ENCODE results near the gene COL16A1.

Gene COL16A1

GRCh38 chr1:31742462-31743212 is 38.8 kb upstream of the COL16A1 start:
- peaks cover 0 to 19% (median 7%) of the 10 kb centered on the region in 4 experiments for H3K4me1 ChIP-seq (ENCODE audit: control extremely low read depth in 1 of 4, control insufficient read depth in 4 of 4, insufficient read depth in 4 of 4, low read length in 3 of 4)
- WGBS (ENCODE audit: insufficient coverage) = 96% methylated on average over 31 of the region's 32 CpGs
- CTCF ChIA-PET = interaction anchor here (0.6 to 1.2 kb wide), 4 partner anchors 26 to 47 kb away, joined by 3 to 4 read pairs (median 3); no protein-coding TSS in a partner anchor

GRCh38 chr1:31739346-31739745 is 35.5 kb upstream of the COL16A1 start:
- CTCF ChIA-PET = interaction anchor here (1.2 to 2.5 kb wide), 2 partner anchors 22 to 24 kb away, joined by 6 read pairs; no protein-coding TSS in a partner anchor
- 19% methylated on average over 10 of the region's 12 CpGs for WGBS (ENCODE audit: insufficient coverage)
- DNase-seq = peak in 1 of 3 donors; percentile 42
- peaks cover 0 to 8% (median 2%) of the 10 kb centered on the region in 4 experiments for H3K4me1 ChIP-seq (ENCODE audit: control extremely low read depth in 1 of 4, control insufficient read depth in 4 of 4, insufficient read depth in 4 of 4, low read length in 3 of 4)
- no peaks in the 10 kb centered on the region for H3K9me3 ChIP-seq (ENCODE audit: control extremely low read depth in 1 of 5, control insufficient read depth in 4 of 5, insufficient read depth in 2 of 5, low read depth in 1 of 5, low read length in 4 of 5)
- H3K27me3 ChIP-seq (replicated peaks in 2 of 5; ENCODE audit: control insufficient read depth in 4 of 5, insufficient read depth in 5 of 5, low read length in 4 of 5) = peaks cover 0 to 10% (median 0%) of the 10 kb centered on the region in 5 experiments
- H3K36me3 ChIP-seq (ENCODE audit: control insufficient read depth in 4 of 4, insufficient read depth in 4 of 4, low read length in 3 of 4) = no peaks in the 10 kb centered on the region
- POLR2A ChIA-PET = no interaction called here
- peak overlapping the region in 1 of 7 experiments; percentile 11 for H3K4me3 ChIP-seq (ENCODE audit: control insufficient read depth in 1 of 7, extremely low read depth in 1 of 7, insufficient read depth in 4 of 7, low read depth in 2 of 7, low read length in 6 of 7)
- H3K27ac ChIP-seq (ENCODE audit: insufficient read depth in 1 of 2, low read depth in 1 of 2, low read length in 2 of 2, poor library complexity in 1 of 2, severe bottlenecking in 2 of 2) = no peak overlapping the region

More at GRCh38 chr1:31742462-31743212, 38.8 kb upstream of the COL16A1 start:
- Histone ChIP-seq H3K27ac (ENCODE audit: insufficient read depth in 1 of 2, low read depth in 1 of 2, low read length in 2 of 2, poor library complexity in 1 of 2, severe bottlenecking in 2 of 2) (no peak overlapping the region), H3K27me3 (replicated peaks in 2 of 5; ENCODE audit: control insufficient read depth in 4 of 5, insufficient read depth in 5 of 5, low read length in 4 of 5) (peaks cover 0 to 10% (median 0%) of the 10 kb centered on the region in 5 experiments), H3K4me3 (ENCODE audit: control insufficient read depth in 1 of 7, extremely low read depth in 1 of 7, insufficient read depth in 4 of 7, low read depth in 2 of 7, low read length in 6 of 7) (no peak overlapping the region), H3K36me3 (ENCODE audit: control insufficient read depth in 4 of 4, insufficient read depth in 4 of 4, low read length in 3 of 4) (no peaks in the 10 kb centered on the region), H3K9me3 (ENCODE audit: control extremely low read depth in 1 of 5, control insufficient read depth in 4 of 5, insufficient read depth in 2 of 5, low read depth in 1 of 5, low read length in 4 of 5) (no peaks in the 10 kb centered on the region)
- POLR2A ChIA-PET = interaction anchor here (0.6 kb wide), 1 partner anchor 17 kb away, joined by 3 read pairs; no protein-coding TSS in a partner anchor
- no peak for DNase-seq

DNA sequence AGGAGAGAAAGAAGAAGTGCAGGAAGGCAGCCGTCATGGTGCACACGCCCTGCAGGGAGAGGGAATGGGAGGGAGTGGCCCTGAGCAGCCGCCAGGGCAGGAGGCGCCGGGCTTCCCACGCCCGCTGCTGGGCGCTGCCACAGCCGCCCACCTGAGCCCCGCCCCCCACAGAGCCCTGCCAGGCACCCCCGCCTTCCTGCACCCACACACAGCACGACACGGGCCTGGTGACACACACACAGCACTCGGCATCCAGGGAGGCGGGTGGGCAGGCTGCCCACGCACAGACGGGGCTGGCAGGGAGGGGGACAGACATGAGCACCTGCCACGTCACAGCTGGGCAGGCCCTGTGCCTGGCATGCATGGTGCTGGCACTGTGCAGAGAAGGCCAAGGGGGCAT is 32.9 kb upstream of the COL16A1 start:
- H3K27me3 ChIP-seq (replicated peaks in 2 of 5; ENCODE audit: control insufficient read depth in 4 of 5, insufficient read depth in 5 of 5, low read length in 4 of 5) = peaks cover 0 to 10% (median 0%) of the 10 kb centered on the region in 5 experiments
- no peaks in the 10 kb centered on the region for H3K9me3 ChIP-seq (ENCODE audit: control extremely low read depth in 1 of 5, control insufficient read depth in 4 of 5, insufficient read depth in 2 of 5, low read depth in 1 of 5, low read length in 4 of 5)
- no peak for DNase-seq
- H3K36me3 ChIP-seq (ENCODE audit: control insufficient read depth in 4 of 4, insufficient read depth in 4 of 4, low read length in 3 of 4) = no peaks in the 10 kb centered on the region
- no peak overlapping the region for H3K27ac ChIP-seq (ENCODE audit: insufficient read depth in 1 of 2, low read depth in 1 of 2, low read length in 2 of 2, poor library complexity in 1 of 2, severe bottlenecking in 2 of 2)
- ChIA-PET CTCF (interaction anchor here (0.7 to 1.5 kb wide), 3 partner anchors 9 to 23 kb away, joined by 3 to 7 read pairs (median 4); no protein-coding TSS in a partner anchor), POLR2A (no interaction called here)
- WGBS (ENCODE audit: insufficient coverage) = 88% methylated on average over 16 of the region's 18 CpGs
- H3K4me3 ChIP-seq (ENCODE audit: control insufficient read depth in 1 of 7, extremely low read depth in 1 of 7, insufficient read depth in 4 of 7, low read depth in 2 of 7, low read length in 6 of 7) = no peak overlapping the region
- H3K4me1 ChIP-seq (ENCODE audit: control extremely low read depth in 1 of 4, control insufficient read depth in 4 of 4, insufficient read depth in 4 of 4, low read length in 3 of 4) = peaks cover 0 to 4% (median 2%) of the 10 kb centered on the region in 4 experiments

DNA sequence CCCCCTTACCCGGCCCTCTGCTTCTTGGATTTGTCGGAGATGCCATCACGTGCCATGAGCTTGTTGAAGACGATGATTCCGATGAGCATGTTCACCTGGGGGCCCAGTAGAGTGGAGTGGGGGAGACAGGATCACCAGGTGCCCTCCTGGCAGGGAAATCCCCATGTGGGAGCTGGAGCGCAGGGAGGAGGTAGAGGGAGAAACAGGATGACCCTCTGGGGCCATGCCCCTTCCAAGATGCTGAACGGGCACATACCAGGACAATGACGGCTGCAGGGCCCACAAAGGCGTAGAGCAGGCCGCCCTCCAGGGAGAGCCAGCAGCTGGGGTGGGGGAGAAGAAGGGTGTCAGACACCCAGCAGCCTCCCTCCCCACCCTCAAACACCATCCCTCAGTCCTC is 31.8 kb upstream of the COL16A1 start:
- ChIA-PET CTCF (interaction anchor here (1.1 to 1.5 kb wide), 3 partner anchors 10 to 30 kb away, joined by 3 to 7 read pairs (median 4); no protein-coding TSS in a partner anchor), POLR2A (no interaction called here)
- DNase-seq = no peak
- Histone ChIP-seq H3K4me1 (ENCODE audit: control extremely low read depth in 1 of 4, control insufficient read depth in 4 of 4, insufficient read depth in 4 of 4, low read length in 3 of 4) (peaks cover 0 to 4% (median 2%) of the 10 kb centered on the region in 4 experiments), H3K36me3 (ENCODE audit: control insufficient read depth in 4 of 4, insufficient read depth in 4 of 4, low read length in 3 of 4) (no peaks in the 10 kb centered on the region), H3K27me3 (replicated peaks in 2 of 5; ENCODE audit: control insufficient read depth in 4 of 5, insufficient read depth in 5 of 5, low read length in 4 of 5) (peaks cover 0 to 10% (median 0%) of the 10 kb centered on the region in 5 experiments), H3K27ac (ENCODE audit: insufficient read depth in 1 of 2, low read depth in 1 of 2, low read length in 2 of 2, poor library complexity in 1 of 2, severe bottlenecking in 2 of 2) (no peak overlapping the region), H3K9me3 (ENCODE audit: control extremely low read depth in 1 of 5, control insufficient read depth in 4 of 5, insufficient read depth in 2 of 5, low read depth in 1 of 5, low read length in 4 of 5) (no peaks in the 10 kb centered on the region), H3K4me3 (ENCODE audit: control insufficient read depth in 1 of 7, extremely low read depth in 1 of 7, insufficient read depth in 4 of 7, low read depth in 2 of 7, low read length in 6 of 7) (no peak overlapping the region)
- WGBS (ENCODE audit: insufficient coverage) = 98% methylated on average over 5 of the region's 10 CpGs

GRCh38 chr1:31734582-31735107 is 30.8 kb upstream of the COL16A1 start:
- ChIA-PET POLR2A (no interaction called here), CTCF (interaction anchor here (0.9 to 2.9 kb wide), 8 partner anchors 10 to 70 kb away, joined by 3 to 14 read pairs (median 4); no protein-coding TSS in a partner anchor)

GRCh38 chr1:31733389-31734219 is 29.8 kb upstream of the COL16A1 start:
- H3K9me3 ChIP-seq (ENCODE audit: control extremely low read depth in 1 of 5, control insufficient read depth in 4 of 5, insufficient read depth in 2 of 5, low read depth in 1 of 5, low read length in 4 of 5) = no peaks in the 10 kb centered on the region
- POLR2A ChIA-PET = no interaction called here
- no peak overlapping the region for H3K27ac ChIP-seq (ENCODE audit: insufficient read depth in 1 of 2, low read depth in 1 of 2, low read length in 2 of 2, poor library complexity in 1 of 2, severe bottlenecking in 2 of 2)
- H3K4me1 ChIP-seq (ENCODE audit: control extremely low read depth in 1 of 4, control insufficient read depth in 4 of 4, insufficient read depth in 4 of 4, low read length in 3 of 4) = no peaks in the 10 kb centered on the region
- CTCF ChIA-PET = interaction anchor here (0.7 to 2.9 kb wide), 6 partner anchors 11 to 73 kb away, joined by 3 to 14 read pairs (median 4); no protein-coding TSS in a partner anchor
- no peak for DNase-seq
- 95% methylated on average over 16 of the region's 19 CpGs for WGBS (ENCODE audit: insufficient coverage)
- no peaks in the 10 kb centered on the region for H3K36me3 ChIP-seq (ENCODE audit: control insufficient read depth in 4 of 4, insufficient read depth in 4 of 4, low read length in 3 of 4)
- peaks cover 0 to 3% (median 0%) of the 10 kb centered on the region in 5 experiments for H3K27me3 ChIP-seq (replicated peaks in 2 of 5; ENCODE audit: control insufficient read depth in 4 of 5, insufficient read depth in 5 of 5, low read length in 4 of 5)
- H3K4me3 ChIP-seq (ENCODE audit: control insufficient read depth in 1 of 7, extremely low read depth in 1 of 7, insufficient read depth in 4 of 7, low read depth in 2 of 7, low read length in 6 of 7) = no peak overlapping the region

More at GRCh38 chr1:31734582-31735107, 30.8 kb upstream of the COL16A1 start:
- no peak overlapping the region for H3K4me3 ChIP-seq (ENCODE audit: control insufficient read depth in 1 of 7, extremely low read depth in 1 of 7, insufficient read depth in 4 of 7, low read depth in 2 of 7, low read length in 6 of 7)
- H3K36me3 ChIP-seq (ENCODE audit: control insufficient read depth in 4 of 4, insufficient read depth in 4 of 4, low read length in 3 of 4) = no peaks in the 10 kb centered on the region
- no peak overlapping the region for H3K27ac ChIP-seq (ENCODE audit: insufficient read depth in 1 of 2, low read depth in 1 of 2, low read length in 2 of 2, poor library complexity in 1 of 2, severe bottlenecking in 2 of 2)
- peaks cover 0 to 4% (median 2%) of the 10 kb centered on the region in 4 experiments for H3K4me1 ChIP-seq (ENCODE audit: control extremely low read depth in 1 of 4, control insufficient read depth in 4 of 4, insufficient read depth in 4 of 4, low read length in 3 of 4)
- WGBS (ENCODE audit: insufficient coverage) = 100% methylated on average over 3 of the region's 7 CpGs
- no peak for DNase-seq
- H3K9me3 ChIP-seq (ENCODE audit: control extremely low read depth in 1 of 5, control insufficient read depth in 4 of 5, insufficient read depth in 2 of 5, low read depth in 1 of 5, low read length in 4 of 5) = no peaks in the 10 kb centered on the region
- peaks cover 0 to 5% (median 0%) of the 10 kb centered on the region in 5 experiments for H3K27me3 ChIP-seq (replicated peaks in 2 of 5; ENCODE audit: control insufficient read depth in 4 of 5, insufficient read depth in 5 of 5, low read length in 4 of 5)
